SK-N-SH (cell line): ENCODE data around the gene SLC9A5. TPM values are rescaled to one million over a fixed set of nuclear protein-coding genes. Genes with fewer than 3 reads are reported as not detected.

Source experiments
- CTCF ChIA-PET: fragments of 300-600, 350-600 bp; formaldehyde crosslinking; extraction: SDS; loops from one replicate; lab custom pipeline; 2021; lab: Yijun Ruan, JAX
- POLR2A ChIA-PET: fragments of 350-600 bp; sonication (Branson Sonifier 250); formaldehyde crosslinking; extraction: SDS; loops from one replicate; lab custom pipeline; 2020; ENCODE audit warnings: antibody characterized with exemption, inconsistent platforms; lab: Yijun Ruan, JAX
- DNase-seq: peaks from one replicate; pipeline ENCODE4 v3.0.0; 2012
- H2AFZ ChIP-seq: fragments of 200-600 bp; sonication (generic); 2 replicates; pipeline ENCODE4 v1.8.1; 2016; ENCODE audit warnings: antibody characterized with exemption, mild to moderate bottlenecking, low read depth
- H3F3A ChIP-seq: fragments of 200-600 bp; sonication (generic); replicated peaks from 2 replicates; pipeline ENCODE3; 2016; ENCODE audit warnings: antibody characterized with exemption, mild to moderate bottlenecking; ENCODE audit not compliant: insufficient read depth
- H3K27ac ChIP-seq, 2 experiments: fragments of 200-500 bp in 1 of 2; fragments of 200-600 bp in 1 of 2; sonication (Bioruptor generic) in 1 of 2; sonication (generic), shearing (Covaris generic) in 1 of 2; 2 replicates each; pipeline versions ENCODE4 v1.5.1 to v1.6.1; 2014 to 2016; ENCODE audit warnings: low read depth in 2 of 2, inconsistent platforms in 1 of 2, low read length in 1 of 2, mild to moderate bottlenecking in 1 of 2, mixed read lengths in 1 of 2
- H3K27me3 ChIP-seq: fragments of 200-600 bp; sonication (generic), shearing (Covaris generic); 2 replicates; pipeline ENCODE4 v1.6.1; 2016; ENCODE audit warnings: mixed run types; ENCODE audit not compliant: insufficient read depth
- H3K36me3 ChIP-seq, 2 experiments: fragments of 200-500 bp in 1 of 2; fragments of 200-600 bp in 1 of 2; sonication (Bioruptor generic) in 1 of 2; sonication (generic) in 1 of 2; replicated peaks in 1 of 2; 2 replicates each; pipeline versions ENCODE3 to v1.5.1; 2014 to 2016; ENCODE audit warnings: low read length in 1 of 2, mild to moderate bottlenecking in 1 of 2; ENCODE audit not compliant: insufficient read depth in 2 of 2, control insufficient read depth in 1 of 2
- H3K4me1 ChIP-seq, 2 experiments: fragments of 200-500 bp in 1 of 2; fragments of 200-600 bp in 1 of 2; sonication (Bioruptor generic) in 1 of 2; sonication (generic), shearing (Covaris generic) in 1 of 2; 2 replicates each; pipeline versions ENCODE4 v1.5.1 to v1.6.1; 2014 to 2016; ENCODE audit warnings: low read depth in 1 of 2, low read length in 1 of 2, mixed run types in 1 of 2; ENCODE audit not compliant: insufficient read depth in 2 of 2, control insufficient read depth in 1 of 2
- H3K4me2 ChIP-seq: fragments of 200-600 bp; sonication (generic), shearing (Covaris generic); 2 replicates; pipeline ENCODE4 v1.6.1; 2017; ENCODE audit warnings: mixed run types
- H3K4me3 ChIP-seq, 2 experiments: fragments of 200-500 bp in 1 of 2; fragments of 200-600 bp in 1 of 2; sonication (Bioruptor generic) in 1 of 2; sonication (generic), shearing (Covaris generic) in 1 of 2; 2 replicates each; pipeline versions ENCODE4 v1.5.1 to v1.8.1; 2014 to 2016; ENCODE audit warnings: low read depth in 2 of 2, inconsistent platforms in 1 of 2, low read length in 1 of 2, mild to moderate bottlenecking in 1 of 2, mixed read lengths in 1 of 2, moderate library complexity in 1 of 2
- H3K79me2 ChIP-seq: fragments of 200-600 bp; sonication (generic); 2 replicates; pipeline ENCODE4 v1.8.1; 2017; ENCODE audit warnings: mild to moderate bottlenecking; ENCODE audit not compliant: insufficient read depth
- H3K9ac ChIP-seq: fragments of 200-600 bp; sonication (generic); 2 replicates; pipeline ENCODE4 v1.6.1; 2017; ENCODE audit warnings: mixed run types
- H3K9me2 ChIP-seq: fragments of 200-600 bp; sonication (generic); 2 replicates; pipeline ENCODE4 v1.6.1; 2017; ENCODE audit warnings: mixed run types
- H3K9me3 ChIP-seq: fragments of 200-600 bp; sonication (generic); 2 replicates; pipeline ENCODE4 v1.6.1; 2017; ENCODE audit warnings: mixed run types, mild to moderate bottlenecking, moderate library complexity
- H4K20me1 ChIP-seq: fragments of 200-600 bp; sonication (generic); 2 replicates; pipeline ENCODE4 v1.6.1; 2017; ENCODE audit warnings: mild to moderate bottlenecking, mixed run types; ENCODE audit not compliant: insufficient read depth
- ELF1 ChIP-seq: IDR thresholded peaks from 2 replicates; pipeline ENCODE4 v1.4.0; 2012
- EZH2phosphoT487 ChIP-seq: fragments of 200-600 bp; sonication (generic); IDR thresholded peaks from 2 replicates; pipeline ENCODE4 v1.6.1; 2017; ENCODE audit warnings: low read depth, mixed run types, mild to moderate bottlenecking, antibody characterized with exemption, moderate library complexity, borderline replicate concordance
- FOSL2 ChIP-seq: IDR thresholded peaks from 2 replicates; pipeline ENCODE4 v1.4.0; 2012; ENCODE audit warnings: low read depth, mild to moderate bottlenecking, moderate library complexity, borderline replicate concordance
- FOXJ3 ChIP-seq: sonication (generic); formaldehyde crosslinking; IDR thresholded peaks from 2 replicates; pipeline ENCODE4 v1.5.1; 2020; ENCODE audit warnings: mild to moderate bottlenecking, missing genetic modification reagents
- GABPA ChIP-seq: IDR thresholded peaks from 2 replicates; pipeline ENCODE4 v1.4.0; 2012; ENCODE audit warnings: low read depth, mild to moderate bottlenecking
- MAX ChIP-seq: IDR thresholded peaks from 2 replicates; pipeline ENCODE4 v1.4.0; 2012; ENCODE audit warnings: low read depth
- RCOR1 ChIP-seq: fragments of 150-350 bp; IDR thresholded peaks from 2 replicates; pipeline ENCODE4 v1.6.1; 2017; ENCODE audit warnings: antibody characterized with exemption, low read length
- RXRA ChIP-seq: IDR thresholded peaks from 2 replicates; pipeline ENCODE4 v1.4.0; 2012; ENCODE audit warnings: low read depth, mild to moderate bottlenecking, borderline replicate concordance
- SMC3 ChIP-seq: IDR thresholded peaks from 2 replicates; pipeline ENCODE4 v1.6.1; 2012; ENCODE audit warnings: low read depth, low read length, improper control_type of control experiment
- WGBS: methylation state at CpG from one replicate; pipeline ENCODE4 v1.1.6; 2017; ENCODE audit warnings: low lambda C conversion rate; 5-methylcytosine and 5-hydroxymethylcytosine counted together
- polyA plus RNA-seq, 3 experiments: library from polyadenylated mRNA; depleted of rRNA; stranded (reverse); fragments of >200 nt; gene quantifications; 2 replicates each; pipeline ENCODE4 v1.2.3, GENCODE V29; 2012
- TF ChIP-seq, protein P1 (sequence below): fragments of 150-350 bp; IDR thresholded peaks from 2 replicates; pipeline ENCODE4 v1.6.1; 2017; ENCODE audit warnings: antibody characterized with exemption, low read length, low read depth, borderline replicate concordance
- TF ChIP-seq, protein P2 (sequence below): IDR thresholded peaks from 2 replicates; pipeline ENCODE4 v1.6.1; 2012; ENCODE audit warnings: mild to moderate bottlenecking, low read depth, low read length, moderate library complexity

SLC9A5 gene
- polyA plus RNA-seq, 1 of the 3 experiments (the other 2 are of a cell fraction): 4.1 TPM

DNA sequence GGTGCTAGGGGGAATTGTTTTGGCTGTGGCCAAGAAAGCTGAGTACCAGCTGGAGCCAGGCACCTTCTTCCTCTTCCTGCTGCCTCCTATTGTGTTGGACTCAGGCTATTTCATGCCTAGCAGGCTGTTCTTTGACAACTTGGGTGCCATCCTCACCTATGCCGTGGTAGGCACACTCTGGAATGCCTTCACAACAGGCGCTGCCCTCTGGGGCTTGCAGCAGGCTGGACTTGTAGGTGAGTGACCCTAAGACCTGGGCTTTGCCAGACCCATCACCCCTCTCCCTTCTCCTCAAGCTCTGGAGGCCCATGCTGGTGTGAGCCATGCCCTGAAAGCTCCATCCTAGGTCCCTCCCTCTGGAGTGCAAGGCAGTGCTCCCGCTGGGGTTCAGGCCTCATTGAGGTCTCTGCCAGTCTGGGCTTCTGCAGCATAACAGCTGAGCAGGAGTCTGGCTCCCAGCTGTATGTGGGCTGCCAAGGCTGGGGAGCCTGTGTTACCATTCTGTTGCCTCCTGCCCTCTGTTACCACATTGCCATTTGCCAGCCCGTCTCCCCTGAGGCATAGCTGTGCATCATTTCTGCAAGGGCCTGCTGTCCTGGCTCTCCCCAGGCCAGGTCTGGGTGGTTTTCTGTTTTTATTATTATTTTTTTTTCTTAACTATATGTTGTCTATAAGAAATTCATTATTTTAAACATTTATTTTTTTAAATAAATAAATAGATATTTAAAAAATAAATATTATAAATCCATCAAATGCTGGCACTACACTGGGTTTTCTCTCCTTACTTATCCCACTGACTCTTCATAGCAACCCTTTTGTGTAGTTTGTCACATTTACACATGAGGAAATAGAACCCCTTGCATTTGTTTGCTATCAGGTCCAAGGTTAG, 4.1 kb downstream of the SLC9A5 start (continued):
- TF ChIP-seq ELF1 (no peak), RXRA (no peak)

- Histone ChIP-seq H3K4me3 (no peak overlapping the region), H3K4me1 (peaks cover 0 to 8% of the 10 kb centered on the region in 2 experiments; a peak in 1 of 4 replicates), H3K36me3 (no peaks in the 10 kb centered on the region), H3K4me2 (no peak overlapping the region), H3K9me2 (no peaks in the 10 kb centered on the region)
- whole genome bisulfite sequencing: 95% methylated on average over 11 of the region's 18 CpGs
- no peak for DNase-seq
- TF ChIP-seq, protein P1, sequence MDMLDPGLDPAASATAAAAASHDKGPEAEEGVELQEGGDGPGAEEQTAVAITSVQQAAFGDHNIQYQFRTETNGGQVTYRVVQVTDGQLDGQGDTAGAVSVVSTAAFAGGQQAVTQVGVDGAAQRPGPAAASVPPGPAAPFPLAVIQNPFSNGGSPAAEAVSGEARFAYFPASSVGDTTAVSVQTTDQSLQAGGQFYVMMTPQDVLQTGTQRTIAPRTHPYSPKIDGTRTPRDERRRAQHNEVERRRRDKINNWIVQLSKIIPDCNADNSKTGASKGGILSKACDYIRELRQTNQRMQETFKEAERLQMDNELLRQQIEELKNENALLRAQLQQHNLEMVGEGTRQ: no peak
- TF ChIP-seq FOXJ3 (CRISPR knock-in tag) (no peak), FOSL2 (no peak), EZH2phosphoT487 (no peak), MAX (no peak)
- TF ChIP-seq, all 33 proteins: peak for 0
- no peaks in the 10 kb centered on the region for H3K79me2 ChIP-seq
- H2AFZ ChIP-seq: no peak overlapping the region
- H3F3A ChIP-seq: peaks cover 11% of the 10 kb centered on the region
- H3K9me3 ChIP-seq: no peaks in the 10 kb centered on the region
- H4K20me1 ChIP-seq: no peaks in the 10 kb centered on the region
- H3K9ac ChIP-seq: no peak overlapping the region
- no peak overlapping the region for H3K27ac ChIP-seq
- H3K27me3 ChIP-seq: no peaks in the 10 kb centered on the region
- CTCF ChIA-PET: interaction anchor here (0.7 kb wide), 1 partner anchor 208 kb away, joined by 3 read pairs; no protein-coding TSS in a partner anchor
- POLR2A ChIA-PET: no interaction called here
Observed at GRCh38 chr16:67254801-67255552, 6.2 kb downstream of the SLC9A5 start.

- H3K9ac ChIP-seq: no peak overlapping the region
- no peaks in the 10 kb centered on the region for H4K20me1 ChIP-seq
- H3K4me1 ChIP-seq: peaks cover 0 to 10% of the 10 kb centered on the region in 2 experiments; a peak in 1 of 4 replicates
- no peaks in the 10 kb centered on the region for H3K9me2 ChIP-seq
- 95% methylated on average over 14 of the region's 17 CpGs for WGBS
- POLR2A ChIA-PET: no interaction called here
- no peak for DNase-seq
- H2AFZ ChIP-seq: no peak overlapping the region
- no peaks in the 10 kb centered on the region for H3K27me3 ChIP-seq
- TF ChIP-seq GABPA (no peak), FOXJ3 (CRISPR knock-in tag) (no peak), MAX (no peak), RXRA (no peak), RCOR1 (no peak), SMC3 (no peak)
- TF ChIP-seq, protein P2, sequence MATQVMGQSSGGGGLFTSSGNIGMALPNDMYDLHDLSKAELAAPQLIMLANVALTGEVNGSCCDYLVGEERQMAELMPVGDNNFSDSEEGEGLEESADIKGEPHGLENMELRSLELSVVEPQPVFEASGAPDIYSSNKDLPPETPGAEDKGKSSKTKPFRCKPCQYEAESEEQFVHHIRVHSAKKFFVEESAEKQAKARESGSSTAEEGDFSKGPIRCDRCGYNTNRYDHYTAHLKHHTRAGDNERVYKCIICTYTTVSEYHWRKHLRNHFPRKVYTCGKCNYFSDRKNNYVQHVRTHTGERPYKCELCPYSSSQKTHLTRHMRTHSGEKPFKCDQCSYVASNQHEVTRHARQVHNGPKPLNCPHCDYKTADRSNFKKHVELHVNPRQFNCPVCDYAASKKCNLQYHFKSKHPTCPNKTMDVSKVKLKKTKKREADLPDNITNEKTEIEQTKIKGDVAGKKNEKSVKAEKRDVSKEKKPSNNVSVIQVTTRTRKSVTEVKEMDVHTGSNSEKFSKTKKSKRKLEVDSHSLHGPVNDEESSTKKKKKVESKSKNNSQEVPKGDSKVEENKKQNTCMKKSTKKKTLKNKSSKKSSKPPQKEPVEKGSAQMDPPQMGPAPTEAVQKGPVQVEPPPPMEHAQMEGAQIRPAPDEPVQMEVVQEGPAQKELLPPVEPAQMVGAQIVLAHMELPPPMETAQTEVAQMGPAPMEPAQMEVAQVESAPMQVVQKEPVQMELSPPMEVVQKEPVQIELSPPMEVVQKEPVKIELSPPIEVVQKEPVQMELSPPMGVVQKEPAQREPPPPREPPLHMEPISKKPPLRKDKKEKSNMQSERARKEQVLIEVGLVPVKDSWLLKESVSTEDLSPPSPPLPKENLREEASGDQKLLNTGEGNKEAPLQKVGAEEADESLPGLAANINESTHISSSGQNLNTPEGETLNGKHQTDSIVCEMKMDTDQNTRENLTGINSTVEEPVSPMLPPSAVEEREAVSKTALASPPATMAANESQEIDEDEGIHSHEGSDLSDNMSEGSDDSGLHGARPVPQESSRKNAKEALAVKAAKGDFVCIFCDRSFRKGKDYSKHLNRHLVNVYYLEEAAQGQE: no peak
- no peak overlapping the region for H3K4me3 ChIP-seq
- CTCF ChIA-PET: no interaction called here
- H3K27ac ChIP-seq: no peak overlapping the region
- H3K79me2 ChIP-seq: no peaks in the 10 kb centered on the region
- no peaks in the 10 kb centered on the region for H3K9me3 ChIP-seq
- H3K4me2 ChIP-seq: no peak overlapping the region
- no peaks in the 10 kb centered on the region for H3K36me3 ChIP-seq
- H3F3A ChIP-seq: peaks cover 4% of the 10 kb centered on the region
Observed at GRCh38 chr16:67255553-67256221, 6.9 kb downstream of the SLC9A5 start.
